Measurements from ENCODE around the gene TAAR1.
"Not testable (repeated sequence)": the region's sequence is repeated elsewhere in the genome, so short reads cannot be mapped to it uniquely, and the experiment has no call there.

TAAR1 gene

GRCh38 chr6:132693478-132693877 lies 34.5 kb upstream of the TAAR1 start:
- in situ Hi-C loops (cut with HindIII; ENCODE audit: low sequenced_read_pairs): no loop called here
- peak; percentile 39 for DNase-seq (ENCODE audit: low read depth, low spot score)
- TF ChIP-seq, protein P1, sequence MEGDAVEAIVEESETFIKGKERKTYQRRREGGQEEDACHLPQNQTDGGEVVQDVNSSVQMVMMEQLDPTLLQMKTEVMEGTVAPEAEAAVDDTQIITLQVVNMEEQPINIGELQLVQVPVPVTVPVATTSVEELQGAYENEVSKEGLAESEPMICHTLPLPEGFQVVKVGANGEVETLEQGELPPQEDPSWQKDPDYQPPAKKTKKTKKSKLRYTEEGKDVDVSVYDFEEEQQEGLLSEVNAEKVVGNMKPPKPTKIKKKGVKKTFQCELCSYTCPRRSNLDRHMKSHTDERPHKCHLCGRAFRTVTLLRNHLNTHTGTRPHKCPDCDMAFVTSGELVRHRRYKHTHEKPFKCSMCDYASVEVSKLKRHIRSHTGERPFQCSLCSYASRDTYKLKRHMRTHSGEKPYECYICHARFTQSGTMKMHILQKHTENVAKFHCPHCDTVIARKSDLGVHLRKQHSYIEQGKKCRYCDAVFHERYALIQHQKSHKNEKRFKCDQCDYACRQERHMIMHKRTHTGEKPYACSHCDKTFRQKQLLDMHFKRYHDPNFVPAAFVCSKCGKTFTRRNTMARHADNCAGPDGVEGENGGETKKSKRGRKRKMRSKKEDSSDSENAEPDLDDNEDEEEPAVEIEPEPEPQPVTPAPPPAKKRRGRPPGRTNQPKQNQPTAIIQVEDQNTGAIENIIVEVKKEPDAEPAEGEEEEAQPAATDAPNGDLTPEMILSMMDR (IDR thresholded peaks at IDR 0.05; ENCODE audit: low read depth, low read length): no peak
- no peak overlapping the region for H3K4me3 ChIP-seq (ENCODE audit: low read depth, low read length)

GRCh38 chr6:132690678-132691077 lies 31.7 kb upstream of the TAAR1 start:
- in situ Hi-C loops (cut with HindIII; ENCODE audit: low sequenced_read_pairs): no loop called here
- no peak overlapping the region for H3K4me3 ChIP-seq (ENCODE audit: low read depth, low read length)

GRCh38 chr6:132687306-132687705 lies 28.3 kb upstream of the TAAR1 start:
- H3K4me3 ChIP-seq (ENCODE audit: low read depth, low read length): no peak overlapping the region
- in situ Hi-C loops (cut with HindIII; ENCODE audit: low sequenced_read_pairs): no loop called here
- TF ChIP-seq, protein P1 (IDR thresholded peaks at IDR 0.05; ENCODE audit: low read depth, low read length): no peak
- DNase-seq (ENCODE audit: low read depth, low spot score): peak; percentile 19

More at GRCh38 chr6:132690678-132691077, 31.7 kb upstream of the TAAR1 start:
- DNase-seq (ENCODE audit: low read depth, low spot score): no peak
- TF ChIP-seq, protein P1 (IDR thresholded peaks at IDR 0.05; ENCODE audit: low read depth, low read length): no peak

GRCh38 chr6:132686531-132686930 lies 27.5 kb upstream of the TAAR1 start:
- no peak for DNase-seq (ENCODE audit: low read depth, low spot score)
- no peak overlapping the region for H3K4me3 ChIP-seq (ENCODE audit: low read depth, low read length)
- in situ Hi-C loops (cut with HindIII; ENCODE audit: low sequenced_read_pairs): no loop called here
- TF ChIP-seq, protein P1 (IDR thresholded peaks at IDR 0.05; ENCODE audit: low read depth, low read length): no peak

DNA sequence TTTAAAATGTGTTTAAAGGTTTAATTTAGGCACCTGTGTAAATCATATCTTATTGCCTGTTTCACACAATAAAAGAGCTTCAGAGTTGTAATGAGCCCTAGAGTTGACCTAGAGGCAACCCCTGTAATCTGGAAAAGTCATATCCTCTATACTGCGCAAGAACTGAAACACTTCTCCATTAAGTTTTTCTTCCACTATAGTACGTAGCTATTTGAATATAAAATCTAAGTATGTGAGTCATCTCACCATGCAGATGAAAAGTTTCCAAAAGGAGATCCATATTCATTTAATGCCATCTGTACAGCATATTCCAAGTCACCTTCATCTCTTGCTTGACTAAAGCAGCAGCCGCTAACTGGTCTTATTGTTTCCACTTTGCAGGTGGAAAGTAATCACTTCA lies 26.0 kb upstream of the TAAR1 start:
- TF ChIP-seq, protein P1 (IDR thresholded peaks at IDR 0.05; ENCODE audit: low read depth, low read length): no peak
- in situ Hi-C loops (cut with HindIII; ENCODE audit: low sequenced_read_pairs): no loop called here
- peak; percentile 0 for DNase-seq (ENCODE audit: low read depth, low spot score)
- no peak overlapping the region for H3K4me3 ChIP-seq (ENCODE audit: low read depth, low read length)

DNA sequence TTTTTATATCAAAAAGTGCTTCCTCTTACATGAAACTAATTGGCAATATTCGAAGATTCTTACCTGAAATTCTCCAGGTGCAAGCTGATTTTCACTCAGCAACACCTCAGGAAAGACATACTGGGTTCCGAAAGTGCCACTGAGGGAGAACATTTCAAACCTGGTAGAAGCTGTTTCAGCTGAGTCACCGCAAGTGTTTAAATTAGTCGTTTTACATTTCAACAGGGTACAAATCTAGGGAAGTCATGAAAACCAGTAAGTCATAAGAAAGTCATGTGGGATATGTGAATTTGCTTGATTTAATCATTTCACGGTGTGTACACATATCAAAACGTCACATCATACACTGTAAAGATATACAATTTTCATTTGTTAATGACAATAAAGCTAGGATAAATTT lies 25.3 kb upstream of the TAAR1 start:
- H3K4me3 ChIP-seq (ENCODE audit: low read depth, low read length): no peak overlapping the region
- in situ Hi-C loops (cut with HindIII; ENCODE audit: low sequenced_read_pairs): no loop called here
- TF ChIP-seq, protein P1 (IDR thresholded peaks at IDR 0.05; ENCODE audit: low read depth, low read length): no peak
- DNase-seq (ENCODE audit: low read depth, low spot score): no peak

GRCh38 chr6:132683543-132683942 lies 24.6 kb upstream of the TAAR1 start:
- DNase-seq (ENCODE audit: low read depth, low spot score): peak; percentile 16
- in situ Hi-C loops (cut with HindIII; ENCODE audit: low sequenced_read_pairs): no loop called here
- no peak overlapping the region for H3K4me3 ChIP-seq (ENCODE audit: low read depth, low read length)
- TF ChIP-seq, protein P1 (IDR thresholded peaks at IDR 0.05; ENCODE audit: low read depth, low read length): no peak

DNA sequence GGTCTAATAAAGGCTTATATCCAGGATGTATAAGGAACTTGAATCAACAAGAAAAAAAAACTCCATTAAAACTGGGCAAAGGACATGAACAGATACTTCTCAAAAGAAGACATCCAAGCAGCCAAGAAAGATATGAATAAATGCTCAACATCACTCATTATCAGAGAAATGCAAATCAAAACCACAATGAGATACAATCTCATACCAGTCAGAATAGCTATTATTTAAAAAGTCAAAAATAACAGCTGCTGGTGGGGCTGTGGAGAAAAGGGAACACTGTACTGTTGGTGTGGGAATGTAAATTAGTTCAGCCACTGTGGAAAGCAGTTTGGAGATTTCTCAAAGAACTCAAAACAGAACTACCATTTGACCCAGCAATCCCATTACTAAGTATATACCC lies 20.1 kb upstream of the TAAR1 start:
- in situ Hi-C loops (cut with HindIII; ENCODE audit: low sequenced_read_pairs); H3K4me3 ChIP-seq (ENCODE audit: low read depth, low read length); DNase-seq (ENCODE audit: low read depth, low spot score): not testable (repeated sequence)
